ENCODE data around the gene TBCK. TPM values are rescaled to one million over a fixed set of nuclear protein-coding genes. Genes with fewer than 3 reads are reported as not detected.

Gene TBCK
- total RNA-seq, 2 experiments from 2014 or later = 46.5 to 46.9 TPM

- BruUV-seq (replicated peaks) = no TSS peak
- DNase-seq (ENCODE audit: low spot score) = no peak
- ChIA-PET POLR2A (no interaction called here), CTCF (ENCODE audit: unreplicated experiment) (no interaction called here)
- Histone ChIP-seq H3K4me2 (ENCODE audit: low read length) (no peak overlapping the region), H3K9me3 (ENCODE audit: low read length) (no peaks in the 10 kb centered on the region), H4K20me1 (ENCODE audit: insufficient read depth, low read length) (no peaks in the 10 kb centered on the region), H3K79me2 (ENCODE audit: insufficient read depth, low read depth, low read length) (no peaks in the 10 kb centered on the region), H3K27ac (ENCODE audit: low read depth, low read length, poor library complexity, severe bottlenecking) (no peak overlapping the region), H3K4me3 (ENCODE audit: low read depth, low read length, poor library complexity, severe bottlenecking) (no peak overlapping the region), H3K4me1 (ENCODE audit: insufficient read depth, low read length, poor library complexity, severe bottlenecking) (no peaks in the 10 kb centered on the region), H3K36me3 (ENCODE audit: insufficient read depth, low read length) (no peaks in the 10 kb centered on the region), H2AFZ (ENCODE audit: low read length) (no peak overlapping the region), H3K9me2 (ENCODE audit: insufficient read depth, low read length) (no peaks in the 10 kb centered on the region; the same call in 1 of the 2 replicates)
- intact Hi-C loops (cut with micrococcal nuclease; ENCODE audit: unreplicated experiment) = no loop called here
- TF ChIP-seq EZH2phosphoT487 (IDR thresholded peaks at IDR 0.05; ENCODE audit: borderline replicate concordance, low read depth, low read length) = no peak
- no peak for TF ChIP-seq CTCF (conservative IDR thresholded peaks at IDR 0.05; ENCODE audit: low read length)
Observed at GRCh38 chr4:106192131-106192530, 123.9 kb downstream of the TBCK start.

- no TSS peak for BruUV-seq (replicated peaks)
- ChIA-PET POLR2A (interaction anchor here (0.7 kb wide), 1 partner anchor 247 kb away, joined by 3 read pairs; no protein-coding TSS in a partner anchor), CTCF (ENCODE audit: unreplicated experiment) (no interaction called here)
- Histone ChIP-seq H3K4me3 (ENCODE audit: low read depth, low read length, poor library complexity, severe bottlenecking) (no peak overlapping the region), H3K79me2 (ENCODE audit: insufficient read depth, low read depth, low read length) (no peaks in the 10 kb centered on the region), H3K4me2 (ENCODE audit: low read length) (no peak overlapping the region), H3K9me3 (ENCODE audit: low read length) (no peaks in the 10 kb centered on the region), H4K20me1 (ENCODE audit: insufficient read depth, low read length) (no peaks in the 10 kb centered on the region), H3K36me3 (ENCODE audit: insufficient read depth, low read length) (no peaks in the 10 kb centered on the region; the same call in 1 of the 2 replicates), H3K27ac (ENCODE audit: low read depth, low read length, poor library complexity, severe bottlenecking) (no peak overlapping the region), H3K4me1 (ENCODE audit: insufficient read depth, low read length, poor library complexity, severe bottlenecking) (no peaks in the 10 kb centered on the region), H2AFZ (ENCODE audit: low read length) (no peak overlapping the region), H3K9me2 (ENCODE audit: insufficient read depth, low read length) (no peaks in the 10 kb centered on the region)
- intact Hi-C loops (cut with micrococcal nuclease; ENCODE audit: unreplicated experiment) = no loop called here
- TF ChIP-seq EZH2phosphoT487 (IDR thresholded peaks at IDR 0.05; ENCODE audit: borderline replicate concordance, low read depth, low read length) = no peak
- TF ChIP-seq CTCF (conservative IDR thresholded peaks at IDR 0.05; ENCODE audit: low read length) = no peak
- DNase-seq (ENCODE audit: low spot score) = no peak
Observed at GRCh38 chr4:106186201-106186600, 129.8 kb downstream of the TBCK start.

- H3K4me1 ChIP-seq (ENCODE audit: insufficient read depth, low read length, poor library complexity, severe bottlenecking) = no peaks in the 10 kb centered on the region
- no peaks in the 10 kb centered on the region; the same call in 1 of the 2 replicates for H3K36me3 ChIP-seq (ENCODE audit: insufficient read depth, low read length)
- no TSS peak for BruUV-seq (replicated peaks)
- H3K27ac ChIP-seq (ENCODE audit: low read depth, low read length, poor library complexity, severe bottlenecking) = no peak overlapping the region
- H2AFZ ChIP-seq (ENCODE audit: low read length) = no peak overlapping the region
- no peaks in the 10 kb centered on the region for H4K20me1 ChIP-seq (ENCODE audit: insufficient read depth, low read length)
- intact Hi-C loops (cut with micrococcal nuclease; ENCODE audit: unreplicated experiment) = no loop called here
- POLR2A ChIA-PET = no interaction called here
- CTCF ChIA-PET (ENCODE audit: unreplicated experiment) = no interaction called here
- no peaks in the 10 kb centered on the region for H3K9me3 ChIP-seq (ENCODE audit: low read length)
- no peak overlapping the region for H3K4me3 ChIP-seq (ENCODE audit: low read depth, low read length, poor library complexity, severe bottlenecking)
- TF ChIP-seq CTCF (conservative IDR thresholded peaks at IDR 0.05; ENCODE audit: low read length) (no peak), EZH2phosphoT487 (IDR thresholded peaks at IDR 0.05; ENCODE audit: borderline replicate concordance, low read depth, low read length) (no peak)
- H3K9me2 ChIP-seq (ENCODE audit: insufficient read depth, low read length) = no peaks in the 10 kb centered on the region
- DNase-seq (ENCODE audit: low spot score) = no peak
- no peaks in the 10 kb centered on the region for H3K79me2 ChIP-seq (ENCODE audit: insufficient read depth, low read depth, low read length)
- H3K4me2 ChIP-seq (ENCODE audit: low read length) = no peak overlapping the region
Observed at GRCh38 chr4:106183551-106183950, 132.5 kb downstream of the TBCK start.

All from OCI-LY7 (cell line).